KOPT-K1 (cell line): Measurements from ENCODE around the gene ABHD16A.
"Not testable (repeated sequence)": the region's sequence is repeated elsewhere in the genome, so short reads cannot be mapped to it uniquely, and the experiment has no call there.

ENCODE experiments used
- H3K27ac ChIP-seq: fragments of 200-600 bp; sonication (generic); 2 replicates; pipeline ENCODE4 v1.5.1; 2016; ENCODE audit warnings: antibody characterized with exemption, mild to moderate bottlenecking, low read depth, low read length; ENCODE audit not compliant: poor library complexity, severe bottlenecking
- H3K36me3 ChIP-seq: fragments of 200-600 bp; sonication (generic); 2 replicates; pipeline ENCODE4 v1.5.1; 2017; ENCODE audit warnings: antibody characterized with exemption, mild to moderate bottlenecking, low read length, moderate library complexity; ENCODE audit not compliant: insufficient read depth
- H3K9me3 ChIP-seq: fragments of 200-600 bp; sonication (generic); 2 replicates; pipeline ENCODE4 v1.5.1; 2017; ENCODE audit warnings: antibody characterized with exemption, low read length, mild to moderate bottlenecking; ENCODE audit not compliant: insufficient read depth, poor library complexity, severe bottlenecking

Gene ABHD16A

GRCh38 chr6:31710523-31711219 is 7.5 kb upstream of the ABHD16A start:
- no peaks in the 10 kb centered on the region for H3K9me3 ChIP-seq
- no peaks in the 10 kb centered on the region for H3K36me3 ChIP-seq
- no peak overlapping the region for H3K27ac ChIP-seq

- not testable (repeated sequence) for H3K9me3 ChIP-seq, H3K27ac ChIP-seq, H3K36me3 ChIP-seq
Observed at GRCh38 chr6:31709157-31709556, 6.0 kb upstream of the ABHD16A start.

- H3K36me3 ChIP-seq, result no peaks in the 10 kb centered on the region
- no peak overlapping the region for H3K27ac ChIP-seq
- no peaks in the 10 kb centered on the region for H3K9me3 ChIP-seq
Observed at GRCh38 chr6:31708224-31708623, 5.1 kb upstream of the ABHD16A start.

GRCh38 chr6:31707701-31708100 is 4.6 kb upstream of the ABHD16A start:
- Histone ChIP-seq H3K36me3 (no peaks in the 10 kb centered on the region), H3K27ac (no peak overlapping the region), H3K9me3 (no peaks in the 10 kb centered on the region)

GRCh38 chr6:31706599-31706998 is 3.5 kb upstream of the ABHD16A start, which contains the start of gene LY6G6F:
Gene LY6G6F, plus strand, starts transcription at chr6:31706866. Its CDS starts 41 bp downstream, at chr6:31706907.
- Histone ChIP-seq H3K36me3 (no peaks in the 10 kb centered on the region), H3K9me3 (no peaks in the 10 kb centered on the region), H3K27ac (no peak within 1 kb of the TSS)

- no peaks in the 10 kb centered on the region for H3K9me3 ChIP-seq
- H3K27ac ChIP-seq, result no peak overlapping the region
- H3K36me3 ChIP-seq, result peaks cover 3% of the 10 kb centered on the region
Observed at GRCh38 chr6:31705931-31706330, 2.8 kb upstream of the ABHD16A start.

- peak overlapping the region; percentile 88 for H3K27ac ChIP-seq
- H3K9me3 ChIP-seq, result no peaks in the 10 kb centered on the region
- H3K36me3 ChIP-seq, result peaks cover 28% of the 10 kb centered on the region
Observed at GRCh38 chr6:31702405-31702818, 712 bp downstream of the ABHD16A start.

GRCh38 chr6:31701666-31702404 is 1.3 kb downstream of the ABHD16A start:
- peaks cover 34% of the 10 kb centered on the region for H3K36me3 ChIP-seq
- H3K27ac ChIP-seq, result peak overlapping the region; percentile 88
- H3K9me3 ChIP-seq, result no peaks in the 10 kb centered on the region

- peaks cover 43% of the 10 kb centered on the region for H3K36me3 ChIP-seq
- H3K27ac ChIP-seq, result no peak overlapping the region
Observed at GRCh38 chr6:31700740-31701401, 2.3 kb downstream of the ABHD16A start.

GRCh38 chr6:31697555-31697954 is 5.6 kb downstream of the ABHD16A start:
- H3K9me3 ChIP-seq, result no peaks in the 10 kb centered on the region
- no peak overlapping the region for H3K27ac ChIP-seq
- peaks cover 75% of the 10 kb centered on the region for H3K36me3 ChIP-seq

More at GRCh38 chr6:31700740-31701401, 2.3 kb downstream of the ABHD16A start:
- H3K9me3 ChIP-seq, result no peaks in the 10 kb centered on the region

GRCh38 chr6:31693535-31693934 is 9.6 kb downstream of the ABHD16A start:
- Histone ChIP-seq H3K36me3 (peaks cover 95% of the 10 kb centered on the region), H3K9me3 (no peaks in the 10 kb centered on the region), H3K27ac (no peak overlapping the region)

GRCh38 chr6:31692886-31693285 is 10.2 kb downstream of the ABHD16A start:
- no peak overlapping the region for H3K27ac ChIP-seq
- H3K36me3 ChIP-seq, result peaks cover 99% of the 10 kb centered on the region
- H3K9me3 ChIP-seq, result no peaks in the 10 kb centered on the region

GRCh38 chr6:31692353-31692752 is 10.8 kb downstream of the ABHD16A start:
- Histone ChIP-seq H3K9me3 (no peaks in the 10 kb centered on the region), H3K36me3 (peaks cover 99% of the 10 kb centered on the region), H3K27ac (no peak overlapping the region)

GRCh38 chr6:31691564-31692108 is 11.5 kb downstream of the ABHD16A start:
- H3K9me3 ChIP-seq, result no peaks in the 10 kb centered on the region
- no peak overlapping the region for H3K27ac ChIP-seq
- H3K36me3 ChIP-seq, result peaks cover 99% of the 10 kb centered on the region

- H3K27ac ChIP-seq, result no peak overlapping the region
- peaks cover 99% of the 10 kb centered on the region for H3K36me3 ChIP-seq
- H3K9me3 ChIP-seq, result no peaks in the 10 kb centered on the region
Observed at GRCh38 chr6:31691078-31691463, 12.1 kb downstream of the ABHD16A start.
